ENCODE measurements around the gene AUTS2. TPM values are rescaled to one million over a fixed set of nuclear protein-coding genes. Genes with fewer than 3 reads are reported as not detected.

The AUTS2 gene
- total RNA-seq, 5 donors from 2014 or later (not counting 1 experiment from before 2014, with no cell fraction given) = 10.6 to 66.2 (median 37.6) TPM

DNA sequence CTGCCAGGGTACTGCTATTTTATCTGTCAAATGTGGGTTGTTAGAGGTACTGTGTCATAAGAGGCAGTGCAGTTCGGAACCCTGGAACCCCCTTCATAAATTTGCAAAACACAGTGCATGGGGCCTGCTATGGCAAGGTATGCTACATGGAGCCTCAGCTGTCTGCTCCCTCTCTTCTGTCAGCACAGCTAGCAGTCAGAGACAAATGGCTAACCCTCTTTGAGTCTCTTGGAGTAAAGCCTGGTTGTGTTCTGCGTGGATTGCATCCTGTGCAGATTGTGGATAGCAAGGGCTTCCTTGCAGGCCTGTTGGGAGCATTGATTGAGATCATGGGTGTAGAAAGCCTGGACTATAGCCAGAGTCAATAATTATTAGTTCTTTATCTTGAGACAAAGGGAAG, 397.8 kb downstream of the AUTS2 start:
- no peak overlapping the region for H3K4me3 Mint-ChIP-seq
- Histone ChIP-seq H3K4me3 (ENCODE audit: control insufficient read depth in 1 of 2, extremely low read depth in 1 of 2, low read length in 1 of 2) (no peak overlapping the region), H3K27ac (ENCODE audit: low read length) (no peak overlapping the region), H3K36me3 (ENCODE audit: control insufficient read depth in 2 of 2, extremely low read depth in 1 of 2, insufficient read depth in 1 of 2, low read length in 1 of 2) (no peaks in the 10 kb centered on the region), H3K4me1 (ENCODE audit: control insufficient read depth in 1 of 2, extremely low read depth in 1 of 2, insufficient read depth in 2 of 2, low read length in 2 of 2) (peaks cover 0 to 3% of the 10 kb centered on the region in 2 experiments), H3K9me3 (no peaks in the 10 kb centered on the region), H3K27me3 (replicated peaks in 1 of 2; ENCODE audit: control insufficient read depth in 2 of 2, extremely low read depth in 1 of 2, insufficient read depth in 2 of 2, low read length in 1 of 2) (no peaks in the 10 kb centered on the region)
- H3K9me3 Mint-ChIP-seq = no peaks in the 10 kb centered on the region
- DNase-seq (no peak), ATAC-seq (replicated peaks in 1 of 4) (no peak)
- POLR2A ChIA-PET = no interaction called here
- no CpG with 5 or more reads among the region's 2 CpGs for WGBS (ENCODE audit: insufficient coverage)
- no peak overlapping the region for H3K27ac Mint-ChIP-seq
- CTCF ChIA-PET = interaction anchor here in 1 of 2 donors (0.5 kb wide), 1 partner anchor 351 kb away, joined by 4 read pairs; no protein-coding TSS in a partner anchor
- H3K4me1 Mint-ChIP-seq = no peaks in the 10 kb centered on the region
- H3K27me3 Mint-ChIP-seq = no peaks in the 10 kb centered on the region
- no peaks in the 10 kb centered on the region for H3K36me3 Mint-ChIP-seq

DNA sequence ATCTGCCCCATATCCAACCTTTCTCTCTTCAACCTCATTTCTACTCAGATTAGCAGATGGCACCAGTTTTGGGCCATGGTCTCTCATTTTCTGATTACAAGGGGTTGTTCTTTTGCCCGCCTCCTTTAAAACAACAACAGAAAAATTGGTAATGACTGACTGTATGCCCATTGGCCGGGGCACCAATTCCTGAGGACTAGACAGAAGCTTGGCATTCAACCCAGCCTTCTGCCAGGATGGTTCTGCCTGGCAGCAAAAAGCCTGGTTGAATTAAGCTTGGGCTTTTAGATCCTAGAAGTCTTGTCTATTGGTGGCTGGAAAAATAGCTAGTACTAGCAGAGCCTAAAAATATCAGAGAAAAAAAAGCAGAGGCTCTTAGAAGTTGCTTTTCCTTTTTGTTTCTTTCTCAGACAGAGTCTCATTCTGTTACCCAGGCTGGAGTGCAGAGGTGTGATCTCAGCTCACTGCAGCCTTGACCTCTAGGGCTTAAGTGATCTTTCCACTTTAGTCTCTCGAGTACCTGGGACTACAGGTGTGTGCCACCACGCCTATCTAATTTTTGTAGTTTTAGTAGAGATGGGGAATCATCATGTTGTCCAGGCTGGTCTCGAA, 402.6 kb downstream of the AUTS2 start:
- Histone ChIP-seq H3K4me1 (ENCODE audit: control insufficient read depth in 1 of 2, extremely low read depth in 1 of 2, insufficient read depth in 2 of 2, low read length in 2 of 2) (peaks cover 0 to 4% of the 10 kb centered on the region in 2 experiments), H3K9me3 (no peaks in the 10 kb centered on the region), H3K4me3 (ENCODE audit: control insufficient read depth in 1 of 2, extremely low read depth in 1 of 2, low read length in 1 of 2) (no peak overlapping the region), H3K27ac (ENCODE audit: low read length) (no peak overlapping the region), H3K36me3 (ENCODE audit: control insufficient read depth in 2 of 2, extremely low read depth in 1 of 2, insufficient read depth in 1 of 2, low read length in 1 of 2) (no peaks in the 10 kb centered on the region), H3K27me3 (replicated peaks in 1 of 2; ENCODE audit: control insufficient read depth in 2 of 2, extremely low read depth in 1 of 2, insufficient read depth in 2 of 2, low read length in 1 of 2) (no peaks in the 10 kb centered on the region)
- CTCF ChIA-PET = no interaction called here
- DNase-seq = no peak
- H3K4me3 Mint-ChIP-seq = no peak overlapping the region
- H3K9me3 Mint-ChIP-seq = peaks cover 0 to 4% (median 0%) of the 10 kb centered on the region in 3 donors
- peaks cover 4 to 8% (median 6%) of the 10 kb centered on the region in 3 donors for H3K4me1 Mint-ChIP-seq
- POLR2A ChIA-PET = no interaction called here
- peaks cover 0 to 3% of the 10 kb centered on the region in 2 donors for H3K27me3 Mint-ChIP-seq
- H3K27ac Mint-ChIP-seq = no peak overlapping the region
- no peak for ATAC-seq (replicated peaks in 1 of 4)
- WGBS (ENCODE audit: insufficient coverage) = 90% methylated on average over 3 of the region's 5 CpGs
- H3K36me3 Mint-ChIP-seq = no peaks in the 10 kb centered on the region

DNA sequence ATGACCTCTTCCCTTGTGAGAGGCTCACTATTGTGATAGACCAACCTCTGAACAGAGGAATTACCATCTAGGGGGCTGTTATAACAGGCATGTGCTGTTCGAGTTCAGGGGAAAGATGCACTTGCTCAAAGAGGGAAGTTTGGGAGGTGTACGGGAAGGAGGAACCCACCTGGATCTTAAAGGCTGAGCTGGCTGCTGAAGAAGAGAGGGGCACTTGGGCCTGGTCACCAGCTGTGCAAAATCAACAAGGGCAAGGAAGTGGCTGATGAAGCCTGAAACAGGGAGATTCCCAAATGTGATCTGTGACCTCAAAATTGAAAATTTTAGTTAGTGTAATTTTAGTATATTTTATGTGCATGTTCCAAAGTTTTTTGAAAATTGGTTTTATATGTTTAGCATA, 407.2 kb downstream of the AUTS2 start:
- peak overlapping the region in 1 of 3 donors; percentile 35 for H3K4me3 Mint-ChIP-seq
- no peak overlapping the region for H3K4me3 ChIP-seq (ENCODE audit: control insufficient read depth in 1 of 2, extremely low read depth in 1 of 2, low read length in 1 of 2)

DNA sequence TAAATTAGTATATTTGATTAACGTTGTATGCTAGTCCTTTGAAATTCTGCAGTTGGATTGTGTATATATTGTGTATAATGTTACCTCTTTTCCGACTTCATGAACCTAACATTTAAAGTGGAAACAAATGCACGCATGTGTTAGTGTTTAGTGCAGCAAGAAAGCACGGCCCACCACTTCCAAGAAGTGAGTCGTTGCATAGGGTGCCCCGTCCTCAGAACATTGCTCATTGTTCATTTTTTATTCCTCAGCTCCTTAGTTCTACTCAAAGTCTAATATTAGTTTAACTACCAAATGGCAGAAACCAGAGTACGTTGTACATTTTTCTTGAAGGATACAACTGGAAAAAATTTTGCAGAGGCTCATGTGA, 407.6 kb downstream of the AUTS2 start:
- Histone ChIP-seq H3K4me1 (ENCODE audit: control insufficient read depth in 1 of 2, extremely low read depth in 1 of 2, insufficient read depth in 2 of 2, low read length in 2 of 2) (peaks cover 0 to 9% of the 10 kb centered on the region in 2 experiments), H3K4me3 (ENCODE audit: control insufficient read depth in 1 of 2, extremely low read depth in 1 of 2, low read length in 1 of 2) (peak overlapping the region in 1 of 2 donors; percentile 12), H3K36me3 (ENCODE audit: control insufficient read depth in 2 of 2, extremely low read depth in 1 of 2, insufficient read depth in 1 of 2, low read length in 1 of 2) (no peaks in the 10 kb centered on the region), H3K27ac (ENCODE audit: low read length) (no peak overlapping the region), H3K9me3 (no peaks in the 10 kb centered on the region), H3K27me3 (replicated peaks in 1 of 2; ENCODE audit: control insufficient read depth in 2 of 2, extremely low read depth in 1 of 2, insufficient read depth in 2 of 2, low read length in 1 of 2) (no peaks in the 10 kb centered on the region)
- 34% methylated on average over 5 of the region's 7 CpGs for WGBS (ENCODE audit: insufficient coverage)
- ChIA-PET POLR2A (no interaction called here), CTCF (no interaction called here)
- H3K4me3 Mint-ChIP-seq = peak overlapping the region in 1 of 3 donors; percentile 35
- ATAC-seq (replicated peaks in 1 of 4) (no peak), DNase-seq (no peak)
- H3K9me3 Mint-ChIP-seq = peaks cover 0 to 4% (median 0%) of the 10 kb centered on the region in 3 donors
- H3K27me3 Mint-ChIP-seq = peaks cover 0 to 3% of the 10 kb centered on the region in 2 donors
- H3K36me3 Mint-ChIP-seq = no peaks in the 10 kb centered on the region
- H3K4me1 Mint-ChIP-seq = peaks cover 13 to 19% (median 16%) of the 10 kb centered on the region in 3 donors
- H3K27ac Mint-ChIP-seq = no peak overlapping the region

More for the DNA sequence above, 407.2 kb downstream of the AUTS2 start:
- ChIA-PET POLR2A (no interaction called here), CTCF (no interaction called here)
- H3K27ac ChIP-seq (ENCODE audit: low read length) = no peak overlapping the region
- 56% methylated on average over 2 of the region's 2 CpGs for WGBS (ENCODE audit: insufficient coverage)
- ATAC-seq (replicated peaks in 1 of 4) (no peak), DNase-seq (no peak)
- Mint-ChIP-seq H3K27ac (no peak overlapping the region), H3K27me3 (peaks cover 0 to 3% of the 10 kb centered on the region in 2 donors), H3K9me3 (peaks cover 0 to 4% (median 0%) of the 10 kb centered on the region in 3 donors), H3K36me3 (no peaks in the 10 kb centered on the region), H3K4me1 (peaks cover 13 to 19% (median 16%) of the 10 kb centered on the region in 3 donors)
- H3K9me3 ChIP-seq = no peaks in the 10 kb centered on the region
- H3K36me3 ChIP-seq (ENCODE audit: control insufficient read depth in 2 of 2, extremely low read depth in 1 of 2, insufficient read depth in 1 of 2, low read length in 1 of 2) = no peaks in the 10 kb centered on the region
- no peaks in the 10 kb centered on the region for H3K27me3 ChIP-seq (replicated peaks in 1 of 2; ENCODE audit: control insufficient read depth in 2 of 2, extremely low read depth in 1 of 2, insufficient read depth in 2 of 2, low read length in 1 of 2)
- peaks cover 0 to 9% of the 10 kb centered on the region in 2 experiments for H3K4me1 ChIP-seq (ENCODE audit: control insufficient read depth in 1 of 2, extremely low read depth in 1 of 2, insufficient read depth in 2 of 2, low read length in 2 of 2)

DNA sequence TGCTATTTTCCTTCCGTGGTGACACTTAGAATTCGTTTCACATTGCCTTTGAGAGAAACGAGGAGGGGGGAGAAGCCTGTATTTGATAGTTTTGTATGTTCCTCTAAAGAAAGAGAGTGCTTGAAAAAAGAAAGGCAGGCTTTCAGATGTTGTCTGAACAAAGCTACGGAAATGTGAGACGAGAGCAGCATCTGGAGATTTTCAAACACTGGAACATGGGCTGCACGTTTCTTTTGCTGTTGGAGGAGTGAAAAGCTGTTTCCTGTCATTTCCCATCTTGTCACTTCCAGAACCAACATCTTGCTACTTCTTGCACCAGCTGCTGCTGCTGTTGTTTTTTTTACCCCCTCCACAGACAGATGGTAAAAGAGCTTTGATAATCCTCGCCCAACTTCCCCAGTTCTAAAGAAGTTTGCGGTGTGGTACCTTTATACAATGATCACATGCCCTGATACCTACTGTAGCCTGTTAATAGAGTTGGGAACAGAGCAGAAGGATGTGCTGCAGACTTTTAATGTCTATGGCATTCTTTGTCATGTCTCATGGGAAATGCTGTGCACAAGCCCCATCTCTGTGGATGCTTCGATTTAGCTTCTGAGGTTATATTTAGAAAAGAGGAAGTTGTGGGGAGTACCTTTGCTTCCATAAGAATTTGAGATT, 408.1 kb downstream of the AUTS2 start:
- CTCF ChIA-PET = no interaction called here
- Mint-ChIP-seq H3K36me3 (no peaks in the 10 kb centered on the region), H3K27me3 (peaks cover 0 to 3% of the 10 kb centered on the region in 2 donors), H3K4me3 (peak overlapping the region in 1 of 3 donors; percentile 35), H3K4me1 (peaks cover 13 to 19% (median 16%) of the 10 kb centered on the region in 3 donors), H3K9me3 (peaks cover 0 to 4% (median 0%) of the 10 kb centered on the region in 3 donors), H3K27ac (no peak overlapping the region)
- peak in 1 of 35 experiments; percentile 4 for DNase-seq
- ATAC-seq (replicated peaks in 1 of 4) = peak in 1 of 4 experiments; percentile 52
- 3% methylated on average over 4 of the region's 9 CpGs for WGBS (ENCODE audit: insufficient coverage)
- Histone ChIP-seq H3K4me1 (ENCODE audit: control insufficient read depth in 1 of 2, extremely low read depth in 1 of 2, insufficient read depth in 2 of 2, low read length in 2 of 2) (peaks cover 0 to 9% of the 10 kb centered on the region in 2 experiments), H3K9me3 (no peaks in the 10 kb centered on the region), H3K36me3 (ENCODE audit: control insufficient read depth in 2 of 2, extremely low read depth in 1 of 2, insufficient read depth in 1 of 2, low read length in 1 of 2) (no peaks in the 10 kb centered on the region), H3K27ac (ENCODE audit: low read length) (no peak overlapping the region), H3K27me3 (replicated peaks in 1 of 2; ENCODE audit: control insufficient read depth in 2 of 2, extremely low read depth in 1 of 2, insufficient read depth in 2 of 2, low read length in 1 of 2) (no peaks in the 10 kb centered on the region), H3K4me3 (ENCODE audit: control insufficient read depth in 1 of 2, extremely low read depth in 1 of 2, low read length in 1 of 2) (peak overlapping the region in 1 of 2 donors; percentile 12)
- POLR2A ChIA-PET = interaction anchor here in 1 of 2 donors (0.6 kb wide), 1 partner anchor 44 kb away, joined by 7 read pairs; no protein-coding TSS in a partner anchor

DNA sequence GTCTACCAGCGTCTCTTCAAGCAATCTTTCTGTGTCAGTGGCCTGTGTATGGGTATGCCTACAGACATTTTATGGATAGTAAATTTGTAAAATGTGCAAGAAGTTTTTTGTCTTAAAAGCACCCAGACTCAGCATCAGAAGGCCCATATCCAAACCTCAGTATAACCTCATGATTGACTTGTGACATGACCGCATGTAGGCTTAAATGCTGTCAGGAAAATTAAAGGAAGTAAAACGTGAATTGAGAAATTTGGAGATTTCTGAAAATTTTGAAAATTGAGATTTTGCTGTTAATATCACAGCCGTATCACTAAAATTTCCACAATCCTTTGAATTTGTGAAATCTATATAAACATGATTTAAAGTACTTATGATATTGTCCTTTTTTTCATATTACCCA, 410.2 kb downstream of the AUTS2 start:
- Mint-ChIP-seq H3K36me3 (no peaks in the 10 kb centered on the region), H3K4me1 (peaks cover 13 to 19% (median 16%) of the 10 kb centered on the region in 3 donors), H3K27ac (no peak overlapping the region), H3K4me3 (no peak overlapping the region), H3K9me3 (peaks cover 0 to 4% (median 0%) of the 10 kb centered on the region in 3 donors), H3K27me3 (peaks cover 0 to 3% of the 10 kb centered on the region in 2 donors)
- no CpG with 5 or more reads among the region's 4 CpGs for WGBS (ENCODE audit: insufficient coverage)
- Histone ChIP-seq H3K36me3 (ENCODE audit: control insufficient read depth in 2 of 2, extremely low read depth in 1 of 2, insufficient read depth in 1 of 2, low read length in 1 of 2) (no peaks in the 10 kb centered on the region), H3K4me1 (ENCODE audit: control insufficient read depth in 1 of 2, extremely low read depth in 1 of 2, insufficient read depth in 2 of 2, low read length in 2 of 2) (peaks cover 0 to 9% of the 10 kb centered on the region in 2 experiments), H3K27ac (ENCODE audit: low read length) (no peak overlapping the region), H3K9me3 (no peaks in the 10 kb centered on the region), H3K4me3 (ENCODE audit: control insufficient read depth in 1 of 2, extremely low read depth in 1 of 2, low read length in 1 of 2) (no peak overlapping the region), H3K27me3 (replicated peaks in 1 of 2; ENCODE audit: control insufficient read depth in 2 of 2, extremely low read depth in 1 of 2, insufficient read depth in 2 of 2, low read length in 1 of 2) (no peaks in the 10 kb centered on the region)
- no peak for ATAC-seq (replicated peaks in 1 of 4)
- no peak for DNase-seq
- CTCF ChIA-PET = no interaction called here
- POLR2A ChIA-PET = no interaction called here

Measured in T-cell (primary cell).